ENCODE data around the gene HLA-G. TPM values are rescaled to one million over a fixed set of nuclear protein-coding genes. Genes with fewer than 3 reads are reported as not detected.

HLA-G gene
- total RNA-seq, 4 donors from 2014 or later, result not detected

DNA sequence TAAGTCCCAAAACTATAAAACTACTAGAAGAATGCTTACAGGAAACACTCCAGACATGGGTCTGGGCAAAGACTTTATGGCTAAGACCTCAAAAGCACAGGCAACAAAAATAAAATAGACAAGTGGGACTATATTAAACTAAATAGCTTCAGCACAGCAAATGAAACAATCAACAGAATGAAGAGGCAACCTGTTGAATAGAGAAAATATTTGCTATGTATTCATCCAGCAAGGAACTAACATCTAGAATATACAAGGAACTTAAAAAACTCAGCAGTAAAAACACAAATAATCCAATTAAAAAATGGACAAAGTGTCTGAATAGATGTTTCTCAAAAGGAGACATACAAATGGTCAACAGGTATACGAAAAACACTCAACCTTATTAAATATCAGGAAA lies 30.4 kb downstream of the HLA-G start:
- 75 to 90% methylated on average over 1 of the region's 1 CpG for WGBS, 2 donors (ENCODE audit: low coverage in 1 of 2)
- Histone ChIP-seq H3K9me3 (no peaks in the 10 kb centered on the region), H3K27me3 (peaks cover 39% of the 10 kb centered on the region), H3K4me1 (no peaks in the 10 kb centered on the region), H3K4me3 (no peak overlapping the region), H3K27ac (no peak overlapping the region), H3K36me3 (no peaks in the 10 kb centered on the region)
- TF ChIP-seq EP300 (IDR thresholded peaks at IDR 0.05), result no peak
- TF ChIP-seq, protein P1, sequence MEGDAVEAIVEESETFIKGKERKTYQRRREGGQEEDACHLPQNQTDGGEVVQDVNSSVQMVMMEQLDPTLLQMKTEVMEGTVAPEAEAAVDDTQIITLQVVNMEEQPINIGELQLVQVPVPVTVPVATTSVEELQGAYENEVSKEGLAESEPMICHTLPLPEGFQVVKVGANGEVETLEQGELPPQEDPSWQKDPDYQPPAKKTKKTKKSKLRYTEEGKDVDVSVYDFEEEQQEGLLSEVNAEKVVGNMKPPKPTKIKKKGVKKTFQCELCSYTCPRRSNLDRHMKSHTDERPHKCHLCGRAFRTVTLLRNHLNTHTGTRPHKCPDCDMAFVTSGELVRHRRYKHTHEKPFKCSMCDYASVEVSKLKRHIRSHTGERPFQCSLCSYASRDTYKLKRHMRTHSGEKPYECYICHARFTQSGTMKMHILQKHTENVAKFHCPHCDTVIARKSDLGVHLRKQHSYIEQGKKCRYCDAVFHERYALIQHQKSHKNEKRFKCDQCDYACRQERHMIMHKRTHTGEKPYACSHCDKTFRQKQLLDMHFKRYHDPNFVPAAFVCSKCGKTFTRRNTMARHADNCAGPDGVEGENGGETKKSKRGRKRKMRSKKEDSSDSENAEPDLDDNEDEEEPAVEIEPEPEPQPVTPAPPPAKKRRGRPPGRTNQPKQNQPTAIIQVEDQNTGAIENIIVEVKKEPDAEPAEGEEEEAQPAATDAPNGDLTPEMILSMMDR (IDR thresholded peaks at IDR 0.05), result no peak
- no peak for TF ChIP-seq POLR2AphosphoS5 (IDR thresholded peaks at IDR 0.05)
- no peak for TF ChIP-seq POLR2A (IDR thresholded peaks at IDR 0.05)
- no peak for ATAC-seq

DNA sequence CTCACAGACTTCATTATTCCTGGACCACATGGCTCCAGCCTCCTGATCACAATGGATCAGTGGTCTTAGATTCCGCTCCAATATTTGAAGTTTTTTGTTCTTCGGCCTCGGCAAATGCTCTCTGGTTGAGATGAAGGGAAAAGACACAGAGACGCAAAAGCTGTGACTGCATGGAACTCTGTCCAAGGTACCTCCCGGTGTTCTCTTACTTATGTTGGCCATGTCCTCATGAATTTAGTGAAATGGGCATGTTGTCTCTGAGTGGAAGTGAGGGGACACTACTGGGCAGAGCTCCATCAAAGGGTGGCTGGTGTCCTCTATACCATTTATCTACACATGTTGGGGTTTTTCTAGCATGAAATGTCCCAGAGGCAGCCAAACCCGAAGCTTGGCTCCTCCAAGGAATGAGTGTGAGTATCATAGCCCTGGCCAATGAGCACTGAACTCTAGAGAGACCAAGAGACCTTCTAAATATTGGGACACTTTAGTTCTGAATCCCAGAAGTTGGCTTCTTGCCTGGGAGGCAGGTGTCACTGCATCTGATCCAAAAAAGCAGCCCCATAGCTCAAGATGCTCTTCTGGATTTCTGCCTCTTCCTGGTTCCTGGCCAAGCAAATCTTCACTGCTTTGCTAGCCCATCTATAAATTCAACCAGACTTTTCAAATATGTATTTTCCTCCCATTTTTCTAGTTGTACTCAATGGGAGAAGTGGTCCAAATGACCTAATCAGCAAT lies 34.1 kb downstream of the HLA-G start:
- Histone ChIP-seq H3K36me3 (no peaks in the 10 kb centered on the region), H3K9me3 (no peaks in the 10 kb centered on the region), H3K4me1 (peaks cover 0 to 6% (median 0%) of the 10 kb centered on the region in 3 donors), H3K27ac (no peak overlapping the region), H3K27me3 (peaks cover 58% of the 10 kb centered on the region), H3K4me3 (no peak overlapping the region)
- WGBS, 2 donors (ENCODE audit: low coverage in 1 of 2), result 44 to 61% methylated on average over 5 of the region's 6 CpGs
- TF ChIP-seq EP300 (IDR thresholded peaks at IDR 0.05) (no peak), POLR2A (IDR thresholded peaks at IDR 0.05) (no peak), POLR2AphosphoS5 (IDR thresholded peaks at IDR 0.05) (no peak)
- TF ChIP-seq, protein P1 (IDR thresholded peaks at IDR 0.05), result no peak
- ATAC-seq, result no peak

DNA sequence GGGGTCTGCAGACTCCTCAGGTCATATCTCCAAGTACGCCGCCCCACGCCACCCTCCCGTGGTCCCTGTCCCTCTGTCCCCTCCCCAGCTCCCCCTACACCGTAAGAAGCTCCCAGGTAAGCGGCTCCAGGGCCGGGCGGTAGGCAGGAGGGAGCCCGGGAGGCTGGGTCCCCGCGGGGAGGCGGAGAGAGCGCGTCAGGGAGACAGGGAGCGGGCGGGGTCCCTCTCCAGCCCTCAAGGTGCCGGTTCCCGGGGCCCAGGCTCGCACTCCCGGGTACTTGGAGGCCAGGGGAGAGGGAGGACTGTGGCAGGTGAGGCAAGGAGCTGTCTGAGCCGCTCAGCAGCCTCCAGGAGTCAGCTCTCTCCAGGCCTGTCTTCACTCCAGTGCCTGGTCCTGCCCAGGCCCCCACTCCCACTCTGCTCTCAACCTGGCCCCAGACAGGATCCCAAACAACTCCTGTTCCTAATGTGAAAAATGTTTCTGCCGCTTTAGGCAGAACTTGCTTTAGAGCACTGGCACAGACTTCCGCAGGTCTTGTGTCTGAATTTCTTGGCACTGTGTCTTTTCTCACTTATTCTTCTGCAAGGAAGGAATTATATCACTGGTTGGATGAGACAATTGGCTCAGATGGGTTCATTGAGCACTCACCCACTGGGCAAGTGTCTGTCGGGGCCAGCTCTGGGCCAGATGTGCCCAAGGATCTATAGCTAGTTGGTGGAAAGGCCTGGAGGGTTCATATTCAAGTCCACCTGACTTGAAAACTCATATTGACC lies 36.6 kb downstream of the HLA-G start:
- 50 to 90% methylated on average over 2 of the region's 24 CpGs for WGBS, 2 donors (ENCODE audit: low coverage in 1 of 2)
- no peak overlapping the region for H3K4me3 ChIP-seq
- H3K36me3 ChIP-seq, result no peaks in the 10 kb centered on the region
- H3K27ac ChIP-seq, result no peak overlapping the region
- no peaks in the 10 kb centered on the region for H3K9me3 ChIP-seq
- TF ChIP-seq EP300 (IDR thresholded peaks at IDR 0.05) (no peak), POLR2AphosphoS5 (IDR thresholded peaks at IDR 0.05) (no peak), POLR2A (IDR thresholded peaks at IDR 0.05) (no peak)
- TF ChIP-seq, protein P1 (IDR thresholded peaks at IDR 0.05), result no peak
- H3K27me3 ChIP-seq, result peaks cover 76% of the 10 kb centered on the region
- H3K4me1 ChIP-seq, result peaks cover 0 to 6% (median 0%) of the 10 kb centered on the region in 3 donors
- no peak for ATAC-seq

GRCh38 chr6:29865631-29866030 lies 38.0 kb downstream of the HLA-G start:
- no peak for TF ChIP-seq EP300 (IDR thresholded peaks at IDR 0.05)
- TF ChIP-seq POLR2A (IDR thresholded peaks at IDR 0.05), result no peak
- TF ChIP-seq, protein P1 (IDR thresholded peaks at IDR 0.05), result no peak
- TF ChIP-seq POLR2AphosphoS5 (IDR thresholded peaks at IDR 0.05), result no peak
- H3K9me3 ChIP-seq, result no peaks in the 10 kb centered on the region
- WGBS, 2 donors (ENCODE audit: low coverage in 1 of 2), result 50 to 75% methylated on average over 1 of the region's 1 CpG
- no peak overlapping the region for H3K4me3 ChIP-seq
- no peak for ATAC-seq
- H3K27me3 ChIP-seq, result peaks cover 80% of the 10 kb centered on the region
- H3K36me3 ChIP-seq, result no peaks in the 10 kb centered on the region
- no peak overlapping the region for H3K27ac ChIP-seq
- H3K4me1 ChIP-seq, result peaks cover 0 to 6% (median 0%) of the 10 kb centered on the region in 3 donors
